Stimulated activated CD4-positive, alpha-beta T cell treated with anti-CD3 and anti-CD28 coated beads, Interleukin-4, amount 100 ng/mL, for 1 hour (primary cell): ENCODE data around the gene APOB.

Experiments used
- DNase-seq: peaks from one replicate; pipeline ENCODE4 v3.0.0-alpha.2; 2020

APOB gene

GRCh38 chr2:20972792-20973565 lies 70.9 kb downstream of the APOB start:
- DNase-seq, result no peak

GRCh38 chr2:20972110-20972509 lies 71.8 kb downstream of the APOB start:
- no peak for DNase-seq

DNA sequence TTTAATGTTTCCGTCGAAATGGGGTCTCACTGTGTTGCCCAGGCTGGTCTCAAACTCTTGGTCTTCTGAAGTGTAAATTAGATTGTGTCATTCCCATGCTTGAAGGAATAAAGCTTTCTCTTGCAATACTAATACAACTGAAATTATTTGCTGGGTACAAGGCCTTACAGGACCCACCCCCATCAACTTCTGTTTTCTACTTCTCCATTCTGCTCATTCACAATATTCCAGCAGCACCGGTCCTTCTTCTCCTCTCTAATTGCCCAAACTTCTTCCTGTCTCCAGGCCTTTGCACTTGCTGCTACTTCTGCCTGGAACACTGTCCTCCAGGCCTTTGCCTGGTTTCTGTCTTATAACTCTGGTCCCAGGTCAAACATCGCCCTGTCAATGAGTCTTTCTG lies 73.8 kb downstream of the APOB start:
- no peak for DNase-seq

GRCh38 chr2:20966061-20966595 lies 77.7 kb downstream of the APOB start:
- no peak for DNase-seq

DNA sequence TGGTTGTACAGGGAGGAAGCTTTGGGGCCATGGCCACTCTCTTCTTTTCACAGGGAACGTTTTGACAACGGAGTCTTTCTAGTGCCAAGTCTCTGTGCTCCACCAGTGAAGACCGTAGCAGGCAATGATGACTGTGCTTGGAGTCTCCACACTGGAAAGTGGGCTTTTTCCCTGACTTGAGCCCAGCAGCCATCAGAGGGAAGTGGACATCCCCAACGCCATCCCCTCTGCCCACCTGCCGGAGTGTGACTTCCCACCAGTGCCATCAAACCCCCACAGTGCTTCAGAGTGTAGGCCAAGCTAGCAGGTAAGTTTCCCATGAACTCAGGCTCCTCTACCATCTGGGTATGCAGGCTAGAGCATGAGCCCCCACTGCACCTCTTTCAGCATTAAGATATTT lies 78.7 kb downstream of the APOB start:
- DNase-seq, result no peak

DNA sequence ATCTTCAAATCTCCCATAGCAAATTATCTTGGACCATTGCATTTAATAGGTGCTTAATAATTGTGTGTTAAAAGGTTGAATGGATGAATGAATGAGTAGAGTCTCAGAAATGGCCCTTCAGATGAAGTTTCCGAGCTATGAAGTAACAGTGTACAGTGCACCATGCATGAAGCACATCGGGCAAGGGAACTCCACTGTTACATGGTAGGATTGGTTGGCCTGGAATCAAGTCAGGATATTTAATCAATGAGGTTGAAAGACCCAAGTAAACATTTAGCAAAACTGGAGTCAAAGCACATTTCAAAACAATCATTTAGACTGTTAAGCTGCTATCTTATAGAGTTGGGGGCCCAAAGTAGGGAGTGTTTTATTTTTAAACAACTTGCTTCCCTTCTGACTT lies 80.0 kb downstream of the APOB start:
- DNase-seq, result no peak

GRCh38 chr2:20962939-20963557 lies 80.8 kb downstream of the APOB start:
- DNase-seq, result peak; percentile 70

DNA sequence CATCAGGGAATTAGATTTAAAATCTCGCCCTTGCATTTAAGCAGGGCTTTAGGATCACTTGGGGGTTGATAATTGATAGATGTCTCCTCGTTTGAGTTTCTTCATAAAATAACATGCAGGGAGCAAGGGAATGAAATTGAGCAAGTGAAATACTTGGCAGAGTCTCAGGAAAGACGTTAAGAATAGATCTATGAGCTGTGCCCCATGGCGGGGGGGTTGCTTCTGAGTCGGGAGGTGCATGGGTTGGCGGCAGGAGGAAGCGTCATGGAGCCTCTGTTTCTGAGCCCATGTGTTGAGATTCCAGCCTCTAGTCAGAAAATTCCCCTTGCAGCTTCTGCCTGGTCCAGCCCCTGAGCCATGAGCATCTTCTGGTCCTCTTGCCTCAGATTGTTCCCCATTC lies 82.0 kb downstream of the APOB start:
- DNase-seq, result no peak

GRCh38 chr2:20960003-20960402 lies 83.9 kb downstream of the APOB start:
- no peak for DNase-seq

DNA sequence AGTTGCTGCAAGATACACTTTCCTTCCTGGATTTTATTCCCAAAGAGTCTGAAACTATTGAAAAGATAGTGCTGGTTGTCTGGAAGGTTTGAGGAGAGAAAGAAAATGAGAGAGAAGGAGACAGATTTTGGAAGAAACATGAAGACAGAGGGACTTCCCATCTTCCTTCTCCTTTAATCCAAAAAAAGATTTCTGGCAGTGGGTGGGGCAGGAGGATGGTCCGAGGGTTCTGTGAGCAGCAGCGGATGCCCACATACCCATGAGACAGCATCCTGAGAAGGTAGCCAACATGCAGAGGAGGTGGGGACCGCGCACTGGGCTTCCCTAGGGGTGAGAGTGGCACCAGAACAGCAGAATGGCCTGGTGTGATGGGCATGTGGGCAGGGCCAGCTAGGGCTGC lies 84.6 kb downstream of the APOB start:
- no peak for DNase-seq

DNA sequence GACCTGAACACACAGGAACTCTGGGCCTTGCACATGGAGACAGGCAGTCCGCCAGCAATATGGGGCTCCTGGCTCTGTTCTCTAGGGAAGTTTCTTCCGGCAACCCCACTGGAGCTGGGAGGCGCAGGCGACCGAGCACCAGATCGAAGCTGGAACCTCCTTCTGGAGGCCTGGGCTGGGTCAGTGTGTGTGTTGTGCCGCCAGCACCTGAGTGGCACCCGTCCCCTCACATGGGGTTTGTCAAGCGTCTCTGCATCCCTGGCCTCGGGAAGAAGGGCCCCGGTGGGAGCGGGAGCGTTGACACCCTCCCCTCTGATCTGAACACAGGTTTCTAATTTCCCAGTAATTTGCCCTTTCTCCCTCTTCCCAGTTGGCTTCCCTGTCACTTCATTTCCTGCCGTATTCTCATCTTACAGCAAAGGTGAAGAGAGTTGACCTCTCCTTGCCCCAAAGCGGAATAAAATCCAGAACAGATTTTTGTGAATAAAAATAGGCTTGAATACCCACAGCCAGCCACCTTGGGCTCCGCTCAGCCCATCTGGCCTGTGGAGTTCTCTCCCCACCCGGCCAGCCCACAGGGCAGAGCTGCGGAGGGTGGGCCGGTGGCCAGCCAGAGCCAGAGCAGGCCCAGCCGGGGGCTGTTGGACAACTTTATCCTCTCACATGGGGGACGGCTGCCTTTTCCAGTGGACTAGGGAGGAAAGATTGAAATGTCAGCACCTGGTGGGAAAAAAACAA lies 85.9 kb downstream of the APOB start:
- DNase-seq, result no peak

DNA sequence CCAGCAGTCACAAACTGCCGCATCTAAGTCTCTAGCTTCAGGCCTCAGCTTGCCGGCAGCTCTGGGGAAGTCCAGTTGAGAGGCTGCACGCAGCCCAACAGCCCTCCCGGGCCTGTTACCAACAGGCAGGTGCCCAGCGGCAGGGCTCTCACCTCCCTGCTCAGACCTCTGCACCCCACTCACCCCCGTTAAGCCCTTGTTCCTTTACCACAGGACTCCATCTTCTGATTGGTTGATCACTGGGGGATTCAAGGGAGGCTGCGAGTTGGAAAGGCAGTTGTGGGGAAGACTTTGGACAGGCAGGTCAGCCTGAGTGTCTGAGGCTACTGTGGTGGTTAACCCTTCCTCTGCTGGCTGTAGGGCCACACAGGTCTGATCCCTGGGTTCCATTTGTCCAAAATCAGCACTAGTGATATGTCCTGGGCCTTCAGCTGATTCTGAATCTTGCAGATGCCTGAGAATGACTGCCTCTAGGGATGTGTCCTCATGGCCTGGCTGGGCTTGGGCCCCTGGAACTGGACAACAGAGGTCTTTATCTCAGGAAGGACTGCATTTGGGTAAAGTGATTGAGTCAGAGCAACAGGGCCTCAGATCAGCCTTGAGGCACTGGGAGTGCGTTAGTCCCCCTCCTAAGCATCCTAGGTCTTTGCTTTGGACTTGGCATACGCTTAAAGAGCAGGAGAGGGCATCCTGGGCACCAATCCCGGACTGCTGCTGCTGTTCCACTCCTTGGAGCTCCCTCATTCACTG lies 88.4 kb downstream of the APOB start:
- DNase-seq, result no peak

- DNase-seq, result no peak
Measured at GRCh38 chr2:20953146-20953824, 90.6 kb downstream of the APOB start.
